ENCODE data around the gene PLCXD1.
"Not testable (repeated sequence)": the region's sequence is repeated elsewhere in the genome, so short reads cannot be mapped to it uniquely, and the experiment has no call there.

Gene PLCXD1

GRCh38 chrX:291411-291901, 10.3 kb downstream of the PLCXD1 start:
- DNase-seq (ENCODE audit: low read depth in 2 of 3, low spot score in 2 of 3) = no peak

- no peak for DNase-seq (ENCODE audit: low read depth in 2 of 3, low spot score in 2 of 3)
Measured at GRCh38 chrX:292900-293897, 12.0 kb downstream of the PLCXD1 start.

- DNase-seq (ENCODE audit: low read depth in 2 of 3, low spot score in 2 of 3) = no peak
Measured at GRCh38 chrX:295136-295535, 14.0 kb downstream of the PLCXD1 start.

- DNase-seq (ENCODE audit: low read depth in 2 of 3, low spot score in 2 of 3) = no peak
Measured at GRCh38 chrX:298993-299392, 17.8 kb downstream of the PLCXD1 start.

GRCh38 chrX:300334-300733, 19.2 kb downstream of the PLCXD1 start:
- DNase-seq (ENCODE audit: low read depth in 2 of 3, low spot score in 2 of 3) = no peak

- no peak for DNase-seq (ENCODE audit: low read depth in 2 of 3, low spot score in 2 of 3)
Measured at GRCh38 chrX:302975-303374, 21.8 kb downstream of the PLCXD1 start.

GRCh38 chrX:305781-306613, 24.8 kb downstream of the PLCXD1 start:
- not testable (repeated sequence) for DNase-seq (ENCODE audit: low read depth in 2 of 3, low spot score in 2 of 3)

- not testable (repeated sequence) for DNase-seq (ENCODE audit: low read depth in 2 of 3, low spot score in 2 of 3)
Measured at GRCh38 chrX:306614-307251, 25.6 kb downstream of the PLCXD1 start.

- no peak for DNase-seq (ENCODE audit: low read depth in 2 of 3, low spot score in 2 of 3)
Measured at GRCh38 chrX:307261-308111, 26.3 kb downstream of the PLCXD1 start.

- no peak for DNase-seq (ENCODE audit: low read depth in 2 of 3, low spot score in 2 of 3)
Measured at GRCh38 chrX:308821-309520, 27.8 kb downstream of the PLCXD1 start.

- no peak for DNase-seq (ENCODE audit: low read depth in 2 of 3, low spot score in 2 of 3)
Measured at GRCh38 chrX:310621-311155, 29.5 kb downstream of the PLCXD1 start.

GRCh38 chrX:311156-312129, 30.3 kb downstream of the PLCXD1 start:
- no peak for DNase-seq (ENCODE audit: low read depth in 2 of 3, low spot score in 2 of 3)

- no peak for DNase-seq (ENCODE audit: low read depth in 2 of 3, low spot score in 2 of 3)
Measured at GRCh38 chrX:312621-313331, 31.6 kb downstream of the PLCXD1 start.

- DNase-seq (ENCODE audit: low read depth in 2 of 3, low spot score in 2 of 3) = no peak
Measured at GRCh38 chrX:313546-313945, 32.4 kb downstream of the PLCXD1 start.

GRCh38 chrX:314049-314448, 32.9 kb downstream of the PLCXD1 start:
- DNase-seq (ENCODE audit: low read depth in 2 of 3, low spot score in 2 of 3) = no peak

GRCh38 chrX:314781-315595, 33.8 kb downstream of the PLCXD1 start:
- no peak for DNase-seq (ENCODE audit: low read depth in 2 of 3, low spot score in 2 of 3)
